Vagina (tissue), 2 donors: Measurements from ENCODE around the gene TIGAR.

Experiments used
- CTCF ChIP-seq, 3 experiments: fragments of 450-650 bp in 2 of 3; fragments of 200-600 bp in 1 of 3; sonication (generic) in 1 of 3; IDR thresholded peaks; one replicate each; pipeline ENCODE4 v1.5.1; 2017 to 2019; ENCODE audit warnings: antibody characterized with exemption in 3 of 3, mild to moderate bottlenecking in 2 of 3, moderate library complexity in 2 of 3
- POLR2A ChIP-seq, 2 donors: fragments of 450-650 bp; IDR thresholded peaks; one replicate each; pipeline ENCODE4 v1.6.1; 2017; ENCODE audit warnings: antibody characterized with exemption in 2 of 2, mild to moderate bottlenecking in 2 of 2, moderate library complexity in 2 of 2

- TF ChIP-seq CTCF (IDR thresholded peaks at IDR 0.05) (no peak), POLR2A (IDR thresholded peaks at IDR 0.05) (no peak)
Observed at GRCh38 chr12:4288296-4289131, 32.5 kb upstream of the TIGAR start.
